Measurements from ENCODE around the gene ZDHHC8.
A peak's percentile ranks its signal among the peaks of the same experiment; 100 is the strongest.

Gene ZDHHC8

GRCh38 chr22:20090730-20091240 is 40.8 kb upstream of the ZDHHC8 start:
- DNase-seq: no peak
- TF ChIP-seq POLR2A (IDR thresholded peaks at IDR 0.05; ENCODE audit: low read length) (no peak), GATA1 (IDR thresholded peaks at IDR 0.05; ENCODE audit: low read depth, low read length) (no peak)

- DNase-seq: no peak
Observed at GRCh38 chr22:20091690-20092476, 39.7 kb upstream of the ZDHHC8 start.

GRCh38 chr22:20092477-20092854 is 39.1 kb upstream of the ZDHHC8 start:
- DNase-seq: no peak
- TF ChIP-seq POLR2A (IDR thresholded peaks at IDR 0.05; ENCODE audit: low read length): no peak
- no peak for TF ChIP-seq GATA1 (IDR thresholded peaks at IDR 0.05; ENCODE audit: low read depth, low read length)

More at GRCh38 chr22:20091690-20092476, 39.7 kb upstream of the ZDHHC8 start:
- TF ChIP-seq GATA1 (IDR thresholded peaks at IDR 0.05; ENCODE audit: low read depth, low read length) (no peak), POLR2A (IDR thresholded peaks at IDR 0.05; ENCODE audit: low read length) (no peak)

GRCh38 chr22:20093418-20094196 is 38.0 kb upstream of the ZDHHC8 start:
- TF ChIP-seq GATA1 (IDR thresholded peaks at IDR 0.05; ENCODE audit: low read depth, low read length): no peak
- no peak for TF ChIP-seq POLR2A (IDR thresholded peaks at IDR 0.05; ENCODE audit: low read length)
- DNase-seq: peak; percentile 31 to 50

GRCh38 chr22:20094197-20094807 is 37.3 kb upstream of the ZDHHC8 start:
- TF ChIP-seq GATA1 (IDR thresholded peaks at IDR 0.05; ENCODE audit: low read depth, low read length): no peak
- no peak for TF ChIP-seq POLR2A (IDR thresholded peaks at IDR 0.05; ENCODE audit: low read length)
- DNase-seq: no peak

GRCh38 chr22:20095521-20095920 is 36.1 kb upstream of the ZDHHC8 start:
- TF ChIP-seq GATA1 (IDR thresholded peaks at IDR 0.05; ENCODE audit: low read depth, low read length): no peak

GRCh38 chr22:20096574-20097420 is 34.8 kb upstream of the ZDHHC8 start:
- no peak for TF ChIP-seq GATA1 (IDR thresholded peaks at IDR 0.05; ENCODE audit: low read depth, low read length)
- no peak for TF ChIP-seq POLR2A (IDR thresholded peaks at IDR 0.05; ENCODE audit: low read length)
- peak in 1 of 2 experiments; percentile 27 for DNase-seq

More at GRCh38 chr22:20095521-20095920, 36.1 kb upstream of the ZDHHC8 start:
- DNase-seq: no peak

GRCh38 chr22:20099099-20099711 is 32.4 kb upstream of the ZDHHC8 start:
- no peak for DNase-seq

GRCh38 chr22:20101638-20102037 is 30.0 kb upstream of the ZDHHC8 start:
- DNase-seq: no peak
- no peak for TF ChIP-seq POLR2A (IDR thresholded peaks at IDR 0.05; ENCODE audit: low read length)
- no peak for TF ChIP-seq GATA1 (IDR thresholded peaks at IDR 0.05; ENCODE audit: low read depth, low read length)

More at GRCh38 chr22:20099099-20099711, 32.4 kb upstream of the ZDHHC8 start:
- TF ChIP-seq GATA1 (IDR thresholded peaks at IDR 0.05; ENCODE audit: low read depth, low read length) (no peak), POLR2A (IDR thresholded peaks at IDR 0.05; ENCODE audit: low read length) (no peak)

GRCh38 chr22:20102203-20102780 is 29.3 kb upstream of the ZDHHC8 start:
- DNase-seq: no peak
- TF ChIP-seq GATA1 (IDR thresholded peaks at IDR 0.05; ENCODE audit: low read depth, low read length) (no peak), POLR2A (IDR thresholded peaks at IDR 0.05; ENCODE audit: low read length) (no peak)

GRCh38 chr22:20105456-20106204 is 26.0 kb upstream of the ZDHHC8 start:
- no peak for DNase-seq
- TF ChIP-seq GATA1 (IDR thresholded peaks at IDR 0.05; ENCODE audit: low read depth, low read length) (no peak), POLR2A (IDR thresholded peaks at IDR 0.05; ENCODE audit: low read length) (no peak)
